GM21423 (cell line): ENCODE data around the gene INPPL1.
"Not testable (repeated sequence)": the region's sequence is repeated elsewhere in the genome, so short reads cannot be mapped to it uniquely, and the experiment has no call there.

Experiments used
- ATAC-seq: cut with Tn5 transposase; IDR thresholded peaks from one replicate; pipeline ENCODE4 v1.9.1; 2021; ENCODE audit warnings: mild to moderate bottlenecking, moderate library complexity; ENCODE audit not compliant: unreplicated experiment

INPPL1 gene, protein sequence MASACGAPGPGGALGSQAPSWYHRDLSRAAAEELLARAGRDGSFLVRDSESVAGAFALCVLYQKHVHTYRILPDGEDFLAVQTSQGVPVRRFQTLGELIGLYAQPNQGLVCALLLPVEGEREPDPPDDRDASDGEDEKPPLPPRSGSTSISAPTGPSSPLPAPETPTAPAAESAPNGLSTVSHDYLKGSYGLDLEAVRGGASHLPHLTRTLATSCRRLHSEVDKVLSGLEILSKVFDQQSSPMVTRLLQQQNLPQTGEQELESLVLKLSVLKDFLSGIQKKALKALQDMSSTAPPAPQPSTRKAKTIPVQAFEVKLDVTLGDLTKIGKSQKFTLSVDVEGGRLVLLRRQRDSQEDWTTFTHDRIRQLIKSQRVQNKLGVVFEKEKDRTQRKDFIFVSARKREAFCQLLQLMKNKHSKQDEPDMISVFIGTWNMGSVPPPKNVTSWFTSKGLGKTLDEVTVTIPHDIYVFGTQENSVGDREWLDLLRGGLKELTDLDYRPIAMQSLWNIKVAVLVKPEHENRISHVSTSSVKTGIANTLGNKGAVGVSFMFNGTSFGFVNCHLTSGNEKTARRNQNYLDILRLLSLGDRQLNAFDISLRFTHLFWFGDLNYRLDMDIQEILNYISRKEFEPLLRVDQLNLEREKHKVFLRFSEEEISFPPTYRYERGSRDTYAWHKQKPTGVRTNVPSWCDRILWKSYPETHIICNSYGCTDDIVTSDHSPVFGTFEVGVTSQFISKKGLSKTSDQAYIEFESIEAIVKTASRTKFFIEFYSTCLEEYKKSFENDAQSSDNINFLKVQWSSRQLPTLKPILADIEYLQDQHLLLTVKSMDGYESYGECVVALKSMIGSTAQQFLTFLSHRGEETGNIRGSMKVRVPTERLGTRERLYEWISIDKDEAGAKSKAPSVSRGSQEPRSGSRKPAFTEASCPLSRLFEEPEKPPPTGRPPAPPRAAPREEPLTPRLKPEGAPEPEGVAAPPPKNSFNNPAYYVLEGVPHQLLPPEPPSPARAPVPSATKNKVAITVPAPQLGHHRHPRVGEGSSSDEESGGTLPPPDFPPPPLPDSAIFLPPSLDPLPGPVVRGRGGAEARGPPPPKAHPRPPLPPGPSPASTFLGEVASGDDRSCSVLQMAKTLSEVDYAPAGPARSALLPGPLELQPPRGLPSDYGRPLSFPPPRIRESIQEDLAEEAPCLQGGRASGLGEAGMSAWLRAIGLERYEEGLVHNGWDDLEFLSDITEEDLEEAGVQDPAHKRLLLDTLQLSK

DNA sequence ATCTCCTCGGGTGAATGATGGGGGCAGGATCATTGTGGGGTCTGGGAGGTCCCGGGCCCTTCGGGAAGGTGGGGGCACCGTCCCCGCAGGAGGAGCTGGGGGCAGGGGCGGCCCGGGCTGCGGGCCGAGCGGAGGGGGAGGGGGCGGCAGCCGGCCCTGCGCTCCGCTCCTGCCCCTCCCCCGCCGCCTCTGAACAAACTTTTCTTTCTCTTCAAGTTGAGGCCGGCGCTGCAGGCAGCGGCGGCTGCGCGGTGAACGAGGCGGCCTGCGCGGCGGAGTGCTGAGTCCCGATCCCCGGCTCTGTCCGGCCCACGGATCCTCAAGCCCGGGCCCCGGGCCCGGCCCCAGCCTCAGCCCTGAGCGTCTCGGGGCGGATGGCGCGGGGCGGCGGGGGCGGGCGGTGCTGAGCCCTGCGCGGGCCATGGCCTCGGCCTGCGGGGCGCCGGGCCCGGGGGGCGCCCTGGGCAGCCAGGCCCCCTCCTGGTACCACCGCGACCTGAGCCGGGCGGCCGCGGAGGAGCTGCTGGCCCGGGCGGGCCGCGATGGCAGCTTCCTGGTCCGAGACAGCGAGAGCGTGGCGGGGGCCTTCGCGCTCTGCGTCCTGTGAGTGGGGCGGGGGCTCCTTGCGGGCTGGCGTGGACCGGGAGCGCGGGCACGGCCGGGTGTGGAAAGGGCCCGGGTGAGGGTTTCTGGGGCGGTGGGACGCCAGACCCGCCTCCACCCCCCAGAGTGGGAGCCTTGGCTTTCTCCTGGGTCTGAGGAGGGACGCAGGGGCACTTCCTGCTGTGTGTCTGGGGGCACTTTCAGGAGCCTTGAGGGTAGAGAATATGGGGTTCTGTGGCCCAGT lies at the start of gene INPPL1:
INPPL1 (plus strand) TSS at position 204 of the 847 bp plus-strand sequence; CDS start at position 422, 218 bp downstream.
- no peak for ATAC-seq

GRCh38 chr11:72177656-72178055 lies 46.9 kb upstream of the INPPL1 start:
- ATAC-seq, result no peak

DNA sequence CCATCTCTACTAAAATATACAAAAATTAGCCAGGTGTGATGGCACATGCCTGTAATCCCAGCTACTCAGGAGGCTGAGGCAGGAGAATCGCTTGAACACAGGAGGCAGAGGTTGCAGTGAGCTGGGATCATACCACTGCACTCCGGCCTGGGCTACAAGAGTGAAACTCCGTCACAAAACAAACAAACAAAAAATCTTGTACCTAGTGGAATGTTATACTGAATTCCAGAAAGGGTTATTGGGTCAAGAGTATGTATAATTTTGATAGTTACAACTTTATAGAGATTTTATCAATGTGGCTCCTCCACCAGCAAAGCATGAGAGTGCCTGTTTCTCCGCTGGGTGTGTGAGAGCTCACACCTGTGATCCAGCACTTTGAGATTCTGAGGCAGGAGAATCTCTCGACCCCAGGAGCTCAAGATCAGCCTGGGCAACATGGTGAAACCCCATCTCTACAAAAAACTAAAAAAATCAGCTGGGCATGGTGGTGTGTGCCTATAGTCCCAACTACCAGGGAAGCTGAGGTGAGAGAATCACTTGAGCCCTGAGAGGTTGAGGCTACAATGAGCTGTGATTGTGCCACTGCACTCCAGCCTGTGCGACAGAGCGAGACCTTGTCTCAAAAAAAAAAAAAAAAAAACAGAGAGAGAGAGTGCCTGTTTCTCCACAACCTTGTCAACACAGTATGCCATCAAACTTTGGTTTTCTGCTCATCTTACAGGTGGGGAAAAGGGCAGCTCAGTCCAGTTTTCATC lies 45.3 kb upstream of the INPPL1 start:
- ATAC-seq, result no peak

- no peak for ATAC-seq
These were observed 44.7 kb upstream of the INPPL1 start for GRCh38 chr11:72179804-72180396.

GRCh38 chr11:72180892-72181552 lies 43.5 kb upstream of the INPPL1 start:
- ATAC-seq, result not testable (repeated sequence)

DNA sequence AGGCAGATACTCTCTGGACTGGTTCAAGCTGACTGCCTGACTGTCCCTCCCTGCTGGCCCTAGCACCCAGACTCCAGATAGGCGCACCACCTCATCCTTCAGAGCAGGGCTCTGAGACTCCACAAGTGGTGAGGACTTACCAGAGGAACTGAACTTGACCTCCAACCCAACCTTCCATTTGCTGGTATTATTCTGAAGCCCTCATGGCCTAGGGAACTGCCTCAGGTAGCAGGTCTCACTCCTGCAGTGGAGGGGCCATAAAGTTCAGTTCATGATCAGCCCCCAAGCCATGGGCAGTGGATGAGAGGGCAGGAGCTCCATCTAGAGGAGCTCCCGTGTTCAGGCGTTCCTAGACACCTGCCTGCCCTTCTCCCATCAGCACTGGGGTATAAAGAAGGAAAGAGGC lies 43.0 kb upstream of the INPPL1 start:
- not testable (repeated sequence) for ATAC-seq

GRCh38 chr11:72188267-72188666 lies 36.3 kb upstream of the INPPL1 start:
- no peak for ATAC-seq

DNA sequence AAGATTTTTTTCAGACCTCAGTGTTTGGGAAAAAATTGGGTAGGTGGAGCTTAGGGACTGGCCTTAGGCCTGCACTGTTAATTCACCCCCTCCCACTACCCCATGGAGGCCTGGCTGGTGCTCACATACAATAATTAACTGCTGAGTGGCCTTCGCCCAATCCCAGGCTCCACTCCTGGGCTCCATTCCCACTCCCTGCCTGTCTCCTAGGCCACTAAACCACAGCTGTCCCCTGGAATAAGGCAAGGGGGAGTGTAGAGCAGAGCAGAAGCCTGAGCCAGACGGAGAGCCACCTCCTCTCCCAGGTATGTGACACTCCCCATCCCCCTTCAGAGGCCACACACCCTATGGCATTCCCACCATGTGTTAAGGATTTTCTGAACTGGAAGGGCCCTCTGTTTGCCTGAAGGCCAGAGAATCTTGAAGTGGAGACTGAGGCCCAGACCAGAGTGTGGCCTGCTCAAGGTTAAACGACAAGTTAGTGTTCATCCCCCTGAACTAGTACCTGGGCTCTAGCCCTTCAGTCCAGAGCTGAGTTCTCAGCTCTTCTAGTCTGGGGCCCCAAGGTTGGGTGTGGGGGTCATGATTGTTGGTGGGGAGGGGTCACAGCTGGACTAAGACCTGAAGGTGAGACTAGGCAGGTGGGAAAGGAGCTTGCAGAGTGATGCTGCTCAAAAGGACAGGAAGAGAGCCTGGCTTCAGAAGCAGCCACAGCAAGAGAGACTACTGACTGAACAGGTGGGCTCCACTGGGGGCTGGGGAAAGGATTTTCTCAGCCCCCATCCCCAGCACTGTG lies 34.9 kb upstream of the INPPL1 start:
- ATAC-seq, result no peak

GRCh38 chr11:72190631-72191071 lies 33.9 kb upstream of the INPPL1 start:
- ATAC-seq, result no peak

- no peak for ATAC-seq
These were observed 32.6 kb upstream of the INPPL1 start, which contains the start of gene FOLR1 for GRCh38 chr11:72191961-72192381. Gene FOLR1, plus strand, starts transcription at chr11:72192140. Its CDS starts 34 bp downstream, at chr11:72192174.

GRCh38 chr11:72195518-72196270 lies 28.9 kb upstream of the INPPL1 start:
- no peak for ATAC-seq

GRCh38 chr11:72201445-72201844 lies 23.1 kb upstream of the INPPL1 start:
- ATAC-seq, result not testable (repeated sequence)

DNA sequence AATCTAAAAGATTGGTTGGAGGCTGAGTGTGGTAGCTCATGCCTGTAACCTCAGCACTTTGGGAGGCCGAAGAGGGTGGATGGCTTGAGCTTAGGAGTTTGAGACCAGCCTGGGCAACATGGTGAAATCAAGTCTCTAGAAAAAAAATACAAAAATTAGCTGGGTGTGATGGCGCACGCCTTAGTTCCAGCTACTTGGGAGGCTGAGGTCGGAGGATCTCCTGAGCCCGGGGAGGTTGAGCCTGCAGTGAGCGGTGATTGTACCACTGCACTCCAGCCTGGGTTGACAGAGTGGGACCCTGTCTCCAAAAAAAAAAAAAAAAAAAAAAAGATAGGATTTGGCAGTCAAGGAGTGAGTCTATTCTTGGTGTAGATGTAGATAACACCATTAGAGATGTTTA lies 22.0 kb upstream of the INPPL1 start:
- ATAC-seq, result no peak

DNA sequence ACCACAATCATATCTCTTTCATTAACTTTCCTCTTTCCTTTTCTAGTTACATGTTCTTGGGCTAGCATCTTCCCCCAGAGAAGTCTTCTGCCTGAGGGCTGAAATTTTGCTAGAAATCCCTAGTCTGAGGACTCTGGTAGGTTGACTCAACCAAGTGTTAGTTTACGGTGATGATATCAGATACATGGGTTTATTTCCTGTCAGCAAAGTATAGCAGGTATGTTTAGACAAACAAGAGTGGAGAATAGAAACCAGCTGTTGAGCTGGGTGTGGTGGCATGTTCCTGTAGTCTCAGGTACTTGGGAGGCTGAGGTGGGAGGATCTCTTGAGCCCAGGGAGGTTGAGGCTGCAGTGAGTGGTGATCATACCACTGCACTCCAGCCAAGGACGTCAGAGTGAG lies 21.4 kb upstream of the INPPL1 start:
- ATAC-seq, result no peak

GRCh38 chr11:72204886-72205285 lies 19.7 kb upstream of the INPPL1 start:
- no peak for ATAC-seq

- ATAC-seq, result not testable (repeated sequence)
These were observed 17.8 kb upstream of the INPPL1 start for GRCh38 chr11:72206794-72207193.

- no peak for ATAC-seq
These were observed 16.3 kb upstream of the INPPL1 start for GRCh38 chr11:72208281-72208680.
